K562 (cell line): Measurements from ENCODE around the gene CREB3L1. TPM values are rescaled to one million over a fixed set of nuclear protein-coding genes. Genes with fewer than 3 reads are reported as not detected.

ENCODE experiments used
- ATAC-seq: fragments of 200-7000 bp; cut with Tn5 transposase; 3 replicates; pipeline ENCODE4 v1.9.1; 2020; ENCODE audit warnings: moderate library complexity
- BruUV-seq: library from RNA; stranded (reverse); fragments of 400-500 nt; replicated peaks from 2 replicates; lab custom pipeline; 2021; lab: Mats Ljungman, UMichigan
- CTCF ChIA-PET: fragments of 300-600 bp; formaldehyde crosslinking; extraction: SDS; loops from one replicate; lab custom pipeline; 2021; ENCODE audit warnings: low intra/inter-chr PET ratio; lab: Yijun Ruan, JAX
- POLR2A ChIA-PET: fragments of 300-600, 350-650 bp; sonication (Branson Sonifier 250); formaldehyde crosslinking; extraction: SDS; loops from one replicate; lab custom pipeline; 2021; ENCODE audit warnings: antibody characterized with exemption, inconsistent platforms; lab: Yijun Ruan, JAX
- DNase-seq, 4 experiments: peaks; one replicate each; pipeline versions ENCODE4 v3.0.0 to v3.0.0-alpha.2; 2011 to 2018; ENCODE audit warnings: low spot score in 3 of 4, mixed read lengths in 3 of 4; ENCODE audit errors: extremely low read depth in 1 of 4
- FAIRE-seq: peaks from 2 replicates; lab custom pipeline; 2011; peaks lifted over from hg19 to GRCh38; lab: Jason Lieb, UNC
- H2AFZ ChIP-seq: 2 replicates; pipeline ENCODE4 v1.6.0; 2011; ENCODE audit warnings: low read depth, low read length, control low read depth, inconsistent platforms
- H3K27ac ChIP-seq: fragments of 200-600 bp; 3 replicates; pipeline ENCODE4 v1.8.0; 2011; ENCODE audit warnings: low read depth, mild to moderate bottlenecking, control low read depth, inconsistent platforms, low read length, moderate library complexity, mixed read lengths; ENCODE audit errors: extremely low read depth
- H3K27me3 ChIP-seq, 2 experiments: fragments of 300-600 bp in 1 of 2; 2 replicates in 1 of 2; 3 replicates in 1 of 2; pipeline versions ENCODE4 v1.6.0 to v1.8.0; 2011; ENCODE audit warnings: inconsistent platforms in 2 of 2, low read length in 2 of 2, mild to moderate bottlenecking in 1 of 2, mixed read lengths in 1 of 2, moderate library complexity in 1 of 2; ENCODE audit not compliant: control insufficient read depth in 2 of 2, insufficient read depth in 2 of 2
- H3K36me3 ChIP-seq: fragments of 300-600 bp; 3 replicates; pipeline ENCODE4 v1.8.0; 2011; ENCODE audit warnings: mild to moderate bottlenecking, low read length, inconsistent platforms; ENCODE audit not compliant: control insufficient read depth, insufficient read depth
- H3K4me1 ChIP-seq, 2 experiments: fragments of 200-600 bp in 1 of 2; replicated peaks in 1 of 2; 2 replicates in 1 of 2; 3 replicates in 1 of 2; pipeline versions ENCODE4 v1.5.1 to v1.8.0; 2011; ENCODE audit warnings: inconsistent platforms in 2 of 2, low read length in 2 of 2, mild to moderate bottlenecking in 1 of 2, mixed read lengths in 1 of 2, moderate library complexity in 1 of 2; ENCODE audit not compliant: control insufficient read depth in 2 of 2, insufficient read depth in 2 of 2
- H3K4me2 ChIP-seq: 2 replicates; pipeline ENCODE4 v1.6.1; 2011; ENCODE audit warnings: low read length, control low read depth, inconsistent platforms, mixed read lengths; ENCODE audit not compliant: insufficient read depth
- H3K4me3 ChIP-seq: fragments of 200-600 bp; sonication (generic), shearing (Covaris generic); 2 replicates; pipeline ENCODE4 v1.5.1; 2016; ENCODE audit warnings: control low read depth, inconsistent platforms
- H3K79me2 ChIP-seq: fragments of 200-600 bp; 3 replicates; pipeline ENCODE4 v1.8.0; 2011; ENCODE audit warnings: low read length, inconsistent platforms; ENCODE audit not compliant: control insufficient read depth, insufficient read depth
- H3K9ac ChIP-seq, 2 experiments: 2 replicates each; pipeline versions ENCODE4 v1.6.0 to v1.6.1; 2011; ENCODE audit warnings: low read depth in 2 of 2, low read length in 2 of 2, control low read depth in 1 of 2, inconsistent platforms in 1 of 2, mild to moderate bottlenecking in 1 of 2, mixed read lengths in 1 of 2; ENCODE audit not compliant: insufficient read depth in 1 of 2
- H3K9me1 ChIP-seq: one replicate; pipeline ENCODE4 v1.6.0; 2011; ENCODE audit warnings: inconsistent platforms, mild to moderate bottlenecking, low read length, moderate library complexity; ENCODE audit not compliant: control insufficient read depth, insufficient read depth
- H3K9me3 ChIP-seq: replicated peaks from 2 replicates; pipeline ENCODE4 v1.5.1; 2011; ENCODE audit warnings: low read depth, low read length, inconsistent platforms; ENCODE audit not compliant: control insufficient read depth, insufficient read depth
- H4K20me1 ChIP-seq: replicated peaks from 2 replicates; pipeline ENCODE4 v1.6.1; 2011; ENCODE audit warnings: low read length, inconsistent platforms, mixed read lengths; ENCODE audit not compliant: control insufficient read depth, insufficient read depth
- ELF1 ChIP-seq: fragments of 200-800 bp; sonication (Bioruptor generic); IDR thresholded peaks from 2 replicates; pipeline ENCODE4 v1.6.1; 2016; ENCODE audit warnings: missing genetic modification characterization, missing compliant biosample characterization
- EP300 ChIP-seq: IDR thresholded peaks from 2 replicates; pipeline ENCODE4 v1.6.1; 2012; ENCODE audit warnings: low read length, improper control_type of control experiment
- GATA2 ChIP-seq: sonication (generic); formaldehyde crosslinking; IDR thresholded peaks from 2 replicates; pipeline ENCODE4 v1.4.0; 2020; ENCODE audit warnings: mild to moderate bottlenecking, missing genetic modification reagents
- KDM4B ChIP-seq, 2 experiments: fragments of 450-650 bp in 1 of 2; sonication (generic) in 1 of 2; IDR thresholded peaks; 2 replicates each; pipeline ENCODE4 v1.6.1; 2016 to 2017; ENCODE audit warnings: borderline replicate concordance in 2 of 2, antibody characterized with exemption in 1 of 2, low read depth in 1 of 2, mild to moderate bottlenecking in 1 of 2
- MXI1 ChIP-seq: IDR thresholded peaks from 2 replicates; pipeline ENCODE4 v1.6.1; 2011; ENCODE audit warnings: low read depth, mild to moderate bottlenecking, improper control_type of control experiment, low read length
- PHB ChIP-seq: fragments of 250-450 bp; sonication (Bioruptor Pico); IDR thresholded peaks from 2 replicates; pipeline ENCODE4 v1.5.0; 2021
- STAG1 ChIP-seq: sonication (generic); formaldehyde crosslinking; IDR thresholded peaks from 2 replicates; pipeline ENCODE4 v1.5.0; 2020; ENCODE audit warnings: missing genetic modification reagents, borderline replicate concordance
- WGBS: fragments of 100-300 bp; shearing (Covaris generic); methylation state at CpG from one replicate; pipeline ENCODE4 v1.1.6; 2016; ENCODE audit warnings: low coverage, mixed read lengths; ENCODE audit not compliant: insufficient coverage; ENCODE audit errors: missing lambda C conversion rate; 5-methylcytosine and 5-hydroxymethylcytosine counted together
- in situ Hi-C: fragments of 300-500 bp; cut with MboI; formaldehyde crosslinking; loops from 4 replicates; pipeline ENCODE4 v1.15.0; 2018; ENCODE audit warnings: inconsistent platforms, mixed read lengths
- intact Hi-C: fragments of 100-400 bp; cut with micrococcal nuclease; formaldehyde crosslinking; loops from 2 replicates; pipeline ENCODE4 v1.14.2; 2022
- polyA plus RNA-seq, 8 experiments: library from polyadenylated mRNA; depleted of rRNA in 4 of 8; stranded (reverse) in 5 of 8; unstranded in 3 of 8; fragments of >200 nt; fragmentation: Nextera tagmentation in 2 of 8; fragmentation: Illumina TruSeq in 1 of 8; extraction: Ambion mirVana in 2 of 8; extraction: Trizol in 1 of 8; gene quantifications; 2 replicates each; pipeline versions ENCODE4 v1.2.1 to v1.2.3, GENCODE V29; 2011 to 2014; ENCODE audit warnings: inconsistent platforms in 1 of 8, missing spikeins in 1 of 8
- total RNA-seq, 7 experiments: library from RNA; depleted of rRNA in 6 of 7; stranded (reverse); fragments of >200 nt in 6 of 7; fragmentation: Illumina TruSeq in 2 of 7; extraction: Trizol in 2 of 7; gene quantifications; 2 replicates each; pipeline versions ENCODE4 v1.2.1 to v1.2.3, GENCODE V29; 2011 to 2021; ENCODE audit warnings: low replicate concordance in 1 of 7
- TF ChIP-seq, protein P1 (sequence below), 2 experiments: fragments of 200-800 bp in 1 of 2; sonication (Bioruptor generic) in 1 of 2; sonication (generic) in 1 of 2; formaldehyde crosslinking in 1 of 2; IDR thresholded peaks in 1 of 2; conservative IDR thresholded peaks in 1 of 2; 2 replicates each; pipeline versions ENCODE4 v1.5.0 to v1.6.1; 2016 to 2020; ENCODE audit warnings: missing compliant biosample characterization in 1 of 2, missing genetic modification characterization in 1 of 2, missing genetic modification reagents in 1 of 2
- TF ChIP-seq, protein P2 (sequence below), 3 experiments: fragments of 200-800 bp in 1 of 3; fragments of 250-450 bp in 1 of 3; fragments of 450-650 bp in 1 of 3; sonication (Bioruptor Pico) in 1 of 3; sonication (Bioruptor generic) in 1 of 3; formaldehyde crosslinking in 1 of 3; IDR thresholded peaks; 2 replicates each; pipeline versions ENCODE4 v1.6.1 to v1.8.0; 2016 to 2022; ENCODE audit warnings: mild to moderate bottlenecking in 2 of 3, missing genetic modification characterization in 2 of 3, missing compliant biosample characterization in 1 of 3, moderate library complexity in 1 of 3
- TF ChIP-seq, protein P3 (sequence below): fragments of 200-800 bp; sonication (Bioruptor generic); IDR thresholded peaks from 2 replicates; pipeline ENCODE4 v1.6.1; 2017; ENCODE audit warnings: missing genetic modification characterization, missing compliant biosample characterization

CREB3L1 gene
- total and polyA plus RNA-seq, 9 of the 15 experiments (the other 6 are each of a cell fraction or from before 2014, with no cell fraction given), result 1.2 to 27.6 (median 3.7) TPM

DNA sequence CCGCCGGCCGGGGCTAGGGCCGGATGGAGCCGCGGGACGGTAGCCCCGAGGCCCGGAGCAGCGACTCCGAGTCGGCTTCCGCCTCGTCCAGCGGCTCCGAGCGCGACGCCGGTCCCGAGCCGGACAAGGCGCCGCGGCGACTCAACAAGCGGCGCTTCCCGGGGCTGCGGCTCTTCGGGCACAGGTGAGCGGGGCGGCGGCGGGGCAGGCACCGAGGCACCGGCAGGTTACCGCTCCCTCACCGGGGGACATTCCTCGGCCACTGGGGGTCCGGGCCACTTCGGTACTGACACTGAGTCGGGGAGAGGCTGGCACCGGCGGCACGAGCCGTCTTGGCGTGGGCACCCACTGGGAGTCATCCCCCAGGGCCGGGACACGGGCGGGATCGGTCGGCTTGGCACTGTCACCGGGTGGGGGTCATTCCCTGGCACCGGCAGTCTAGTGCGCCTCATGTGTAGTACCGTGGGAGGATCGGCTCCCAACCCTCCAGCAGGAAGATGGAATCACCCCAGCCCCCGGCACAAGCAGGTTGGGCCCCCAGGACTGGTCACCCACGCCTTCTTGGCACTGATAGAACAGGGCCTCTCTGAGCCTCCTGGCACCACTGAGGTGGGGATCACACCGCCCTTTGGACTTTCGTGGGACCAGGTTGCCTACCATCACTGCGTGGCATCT is 70.3 kb downstream of the CREB3L1 start:
- H3K4me1 ChIP-seq, result peaks cover 30 to 56% of the 10 kb centered on the region in 2 experiments
- TF ChIP-seq STAG1 (CRISPR knock-in tag) (0 out of 2 replicates have a peak, but pooled peaks have one; percentile 4), KDM4B (IDR thresholded peaks at IDR 0.05; ENCODE audit: borderline replicate concordance in 2 of 2, low read depth in 1 of 2) (no peak), PHB (CRISPR knock-in tag) (no peak), ELF1 (tag) (peak; percentile 75), MXI1 (no peak), GATA2 (CRISPR knock-in tag) (no peak), EP300 (no peak)
- TF ChIP-seq, protein P1, sequence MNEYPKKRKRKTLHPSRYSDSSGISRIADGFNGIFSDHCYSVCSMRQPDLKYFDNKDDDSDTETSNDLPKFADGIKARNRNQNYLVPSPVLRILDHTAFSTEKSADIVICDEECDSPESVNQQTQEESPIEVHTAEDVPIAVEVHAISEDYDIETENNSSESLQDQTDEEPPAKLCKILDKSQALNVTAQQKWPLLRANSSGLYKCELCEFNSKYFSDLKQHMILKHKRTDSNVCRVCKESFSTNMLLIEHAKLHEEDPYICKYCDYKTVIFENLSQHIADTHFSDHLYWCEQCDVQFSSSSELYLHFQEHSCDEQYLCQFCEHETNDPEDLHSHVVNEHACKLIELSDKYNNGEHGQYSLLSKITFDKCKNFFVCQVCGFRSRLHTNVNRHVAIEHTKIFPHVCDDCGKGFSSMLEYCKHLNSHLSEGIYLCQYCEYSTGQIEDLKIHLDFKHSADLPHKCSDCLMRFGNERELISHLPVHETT (CRISPR knock-in tag; conservative IDR thresholded peaks at IDR 0.05 in 1 of 2, IDR thresholded peaks at IDR 0.05 in 1 of 2), result 0 out of 4 replicates have a peak, but pooled peaks of 1 of the 2 experiments have one; percentile 75
- TF ChIP-seq, protein P2, sequence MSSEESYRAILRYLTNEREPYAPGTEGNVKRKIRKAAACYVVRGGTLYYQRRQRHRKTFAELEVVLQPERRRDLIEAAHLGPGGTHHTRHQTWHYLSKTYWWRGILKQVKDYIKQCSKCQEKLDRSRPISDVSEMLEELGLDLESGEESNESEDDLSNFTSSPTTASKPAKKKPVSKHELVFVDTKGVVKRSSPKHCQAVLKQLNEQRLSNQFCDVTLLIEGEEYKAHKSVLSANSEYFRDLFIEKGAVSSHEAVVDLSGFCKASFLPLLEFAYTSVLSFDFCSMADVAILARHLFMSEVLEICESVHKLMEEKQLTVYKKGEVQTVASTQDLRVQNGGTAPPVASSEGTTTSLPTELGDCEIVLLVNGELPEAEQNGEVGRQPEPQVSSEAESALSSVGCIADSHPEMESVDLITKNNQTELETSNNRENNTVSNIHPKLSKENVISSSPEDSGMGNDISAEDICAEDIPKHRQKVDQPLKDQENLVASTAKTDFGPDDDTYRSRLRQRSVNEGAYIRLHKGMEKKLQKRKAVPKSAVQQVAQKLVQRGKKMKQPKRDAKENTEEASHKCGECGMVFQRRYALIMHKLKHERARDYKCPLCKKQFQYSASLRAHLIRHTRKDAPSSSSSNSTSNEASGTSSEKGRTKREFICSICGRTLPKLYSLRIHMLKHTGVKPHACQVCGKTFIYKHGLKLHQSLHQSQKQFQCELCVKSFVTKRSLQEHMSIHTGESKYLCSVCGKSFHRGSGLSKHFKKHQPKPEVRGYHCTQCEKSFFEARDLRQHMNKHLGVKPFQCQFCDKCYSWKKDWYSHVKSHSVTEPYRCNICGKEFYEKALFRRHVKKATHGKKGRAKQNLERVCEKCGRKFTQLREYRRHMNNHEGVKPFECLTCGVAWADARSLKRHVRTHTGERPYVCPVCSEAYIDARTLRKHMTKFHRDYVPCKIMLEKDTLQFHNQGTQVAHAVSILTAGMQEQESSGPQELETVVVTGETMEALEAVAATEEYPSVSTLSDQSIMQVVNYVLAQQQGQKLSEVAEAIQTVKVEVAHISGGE (CRISPR knock-in tag; IDR thresholded peaks at IDR 0.05), result 0 out of 6 replicates have a peak, but pooled peaks of 1 of the 3 experiments have one; percentile 25
- TF ChIP-seq, protein P3, sequence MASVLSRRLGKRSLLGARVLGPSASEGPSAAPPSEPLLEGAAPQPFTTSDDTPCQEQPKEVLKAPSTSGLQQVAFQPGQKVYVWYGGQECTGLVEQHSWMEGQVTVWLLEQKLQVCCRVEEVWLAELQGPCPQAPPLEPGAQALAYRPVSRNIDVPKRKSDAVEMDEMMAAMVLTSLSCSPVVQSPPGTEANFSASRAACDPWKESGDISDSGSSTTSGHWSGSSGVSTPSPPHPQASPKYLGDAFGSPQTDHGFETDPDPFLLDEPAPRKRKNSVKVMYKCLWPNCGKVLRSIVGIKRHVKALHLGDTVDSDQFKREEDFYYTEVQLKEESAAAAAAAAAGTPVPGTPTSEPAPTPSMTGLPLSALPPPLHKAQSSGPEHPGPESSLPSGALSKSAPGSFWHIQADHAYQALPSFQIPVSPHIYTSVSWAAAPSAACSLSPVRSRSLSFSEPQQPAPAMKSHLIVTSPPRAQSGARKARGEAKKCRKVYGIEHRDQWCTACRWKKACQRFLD (CRISPR knock-in tag), result 0 out of 2 replicates have a peak, but pooled peaks have one; percentile 43

More for the DNA sequence above, 70.3 kb downstream of the CREB3L1 start:
- WGBS, result 6% methylated on average over 33 of the region's 63 CpGs
- FAIRE-seq, result no peak
- ChIA-PET POLR2A (interaction anchor here (0.7 to 1.6 kb wide), 2 partner anchors 10 to 16 kb away, joined by 3 to 4 read pairs; no protein-coding TSS in a partner anchor), CTCF (interaction anchor here (0.6 kb wide), 1 partner anchor 277 kb away, joined by 3 read pairs; no protein-coding TSS in a partner anchor)
- intact Hi-C loops, result no loop called here
- peak overlapping the region; percentile 86 for H3K4me2 ChIP-seq
- H3K27me3 ChIP-seq, result no peaks in the 10 kb centered on the region
- H3K9ac ChIP-seq, result peak overlapping the region; percentile 79 to 95
- H2AFZ ChIP-seq, result peak overlapping the region; percentile 27; the same call in 1 of the 2 replicates
- in situ Hi-C loops, result no loop called here
- peaks cover 16% of the 10 kb centered on the region for H4K20me1 ChIP-seq
- H3K9me1 ChIP-seq, result no peaks in the 10 kb centered on the region
- no peaks in the 10 kb centered on the region for H3K9me3 ChIP-seq
- H3K79me2 ChIP-seq, result peaks cover 44% of the 10 kb centered on the region
- peak overlapping the region; percentile 77 for H3K4me3 ChIP-seq
- peaks cover 36% of the 10 kb centered on the region; the same call in 2 of the 3 replicates for H3K36me3 ChIP-seq
- DNase-seq, result peak in 2 of 4 experiments; percentile 47 to 49
- H3K27ac ChIP-seq, result peak overlapping the region; percentile 65
- no TSS peak for BruUV-seq
- ATAC-seq, result no peak
